Calu3 (cell line): Measurements from ENCODE around the gene CACNA1S. TPM values are rescaled to one million over a fixed set of nuclear protein-coding genes. Genes with fewer than 3 reads are reported as not detected.

ENCODE experiments used
- BruUV-seq: library from RNA; stranded (reverse); fragments of 400-500 nt; replicated peaks from 2 replicates; lab custom pipeline; 2021; lab: Mats Ljungman, UMichigan
- CTCF ChIA-PET: fragments of 300-600 bp; sonication (Branson Sonifier 250); formaldehyde crosslinking; loops from one replicate; lab custom pipeline; 2022; ENCODE audit warnings: antibody characterized with exemption; lab: Charles Lee
- DNase-seq: peaks from one replicate; pipeline ENCODE4 v3.0.0; 2022
- H3K27ac Mint-ChIP-seq: one replicate; pipeline ENCODE4 v1.8.0; 2022; ENCODE audit warnings: mixed read lengths; ENCODE audit not compliant: unreplicated experiment
- H3K27me3 Mint-ChIP-seq: one replicate; pipeline ENCODE4 v1.8.0; 2022; ENCODE audit warnings: mixed read lengths; ENCODE audit not compliant: unreplicated experiment
- H3K36me3 Mint-ChIP-seq: one replicate; pipeline ENCODE4 v1.8.0; 2022; ENCODE audit warnings: mild to moderate bottlenecking, moderate library complexity, mixed read lengths; ENCODE audit not compliant: insufficient read depth, unreplicated experiment
- H3K4me1 Mint-ChIP-seq: one replicate; pipeline ENCODE4 v1.8.0; 2022; ENCODE audit warnings: mild to moderate bottlenecking, low read depth, mixed read lengths; ENCODE audit not compliant: unreplicated experiment
- H3K4me3 Mint-ChIP-seq: one replicate; pipeline ENCODE4 v1.8.0; 2022; ENCODE audit warnings: mild to moderate bottlenecking, low read depth, moderate library complexity, mixed read lengths; ENCODE audit not compliant: unreplicated experiment
- H3K9me3 Mint-ChIP-seq: one replicate; pipeline ENCODE4 v1.8.0; 2022; ENCODE audit warnings: low read depth, mixed read lengths; ENCODE audit not compliant: unreplicated experiment
- intact Hi-C: fragments of 100-400 bp; cut with micrococcal nuclease; formaldehyde crosslinking; loops from one replicate; pipeline ENCODE4 v1.10.0; 2022; ENCODE audit not compliant: unreplicated experiment
- total RNA-seq: library from RNA; stranded (reverse); gene quantifications from 2 replicates; pipeline ENCODE4 v1.2.3, GENCODE V29; 2022
- TF ChIP-seq, protein P1 (sequence below): fragments of 200-600 bp; IDR thresholded peaks from one replicate; pipeline ENCODE4 v1.8.0; 2022; ENCODE audit warnings: antibody characterized with exemption; ENCODE audit not compliant: unreplicated experiment

CACNA1S gene
- total RNA-seq, 1 experiment from 2014 or later = not detected

DNA sequence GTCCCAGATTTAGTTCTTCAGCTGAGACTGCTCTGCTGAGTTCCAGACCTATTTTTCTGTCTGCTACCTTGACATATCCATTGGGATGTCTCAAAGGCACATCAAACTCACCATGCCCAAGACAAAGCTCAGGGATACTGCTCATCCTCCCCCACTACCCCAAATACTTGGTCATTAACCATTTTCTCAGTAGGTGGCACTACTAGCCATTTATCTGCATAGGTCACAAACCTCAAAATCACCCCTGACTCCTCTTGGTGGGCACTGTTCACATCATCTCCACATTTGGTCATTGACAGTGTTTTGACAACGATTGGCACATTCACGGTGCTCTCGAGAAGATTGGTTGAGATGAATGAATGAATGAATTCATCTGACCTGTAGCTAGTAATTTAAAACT, 32.1 kb downstream of the CACNA1S start:
- TF ChIP-seq, protein P1, sequence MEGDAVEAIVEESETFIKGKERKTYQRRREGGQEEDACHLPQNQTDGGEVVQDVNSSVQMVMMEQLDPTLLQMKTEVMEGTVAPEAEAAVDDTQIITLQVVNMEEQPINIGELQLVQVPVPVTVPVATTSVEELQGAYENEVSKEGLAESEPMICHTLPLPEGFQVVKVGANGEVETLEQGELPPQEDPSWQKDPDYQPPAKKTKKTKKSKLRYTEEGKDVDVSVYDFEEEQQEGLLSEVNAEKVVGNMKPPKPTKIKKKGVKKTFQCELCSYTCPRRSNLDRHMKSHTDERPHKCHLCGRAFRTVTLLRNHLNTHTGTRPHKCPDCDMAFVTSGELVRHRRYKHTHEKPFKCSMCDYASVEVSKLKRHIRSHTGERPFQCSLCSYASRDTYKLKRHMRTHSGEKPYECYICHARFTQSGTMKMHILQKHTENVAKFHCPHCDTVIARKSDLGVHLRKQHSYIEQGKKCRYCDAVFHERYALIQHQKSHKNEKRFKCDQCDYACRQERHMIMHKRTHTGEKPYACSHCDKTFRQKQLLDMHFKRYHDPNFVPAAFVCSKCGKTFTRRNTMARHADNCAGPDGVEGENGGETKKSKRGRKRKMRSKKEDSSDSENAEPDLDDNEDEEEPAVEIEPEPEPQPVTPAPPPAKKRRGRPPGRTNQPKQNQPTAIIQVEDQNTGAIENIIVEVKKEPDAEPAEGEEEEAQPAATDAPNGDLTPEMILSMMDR = no peak
- BruUV-seq = no TSS peak
- Mint-ChIP-seq H3K36me3 (no peaks in the 10 kb centered on the region), H3K27ac (no peak overlapping the region), H3K9me3 (no peaks in the 10 kb centered on the region), H3K4me1 (no peaks in the 10 kb centered on the region), H3K4me3 (no peak overlapping the region), H3K27me3 (peaks cover 96% of the 10 kb centered on the region)
- no peak for DNase-seq
- CTCF ChIA-PET = interaction anchor here (0.5 to 1.1 kb wide), 5 partner anchors 8 to 143 kb away, joined by 3 to 4 read pairs (median 3); no protein-coding TSS in a partner anchor
- intact Hi-C loops = no loop called here

DNA sequence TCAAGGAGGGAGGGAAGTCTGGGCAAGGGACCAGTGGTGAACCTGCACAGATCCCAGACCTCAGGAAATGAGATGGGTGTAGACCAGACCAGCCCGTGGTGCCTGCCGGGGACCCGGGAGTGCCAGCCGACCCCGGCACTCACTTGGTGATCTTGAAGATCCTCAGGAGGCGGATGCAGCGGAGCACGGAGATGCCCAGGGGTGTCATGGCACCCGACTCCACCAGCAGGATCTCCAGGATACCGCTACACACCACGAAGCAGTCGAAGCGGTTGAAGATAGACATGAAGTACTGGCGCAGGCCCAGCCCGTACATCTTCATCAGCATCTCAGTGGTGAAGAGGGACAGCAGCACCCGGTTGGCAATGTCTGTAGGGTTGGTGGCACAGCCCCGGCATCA, 34.5 kb downstream of the CACNA1S start:
- intact Hi-C loops = no loop called here
- H3K36me3 Mint-ChIP-seq = no peaks in the 10 kb centered on the region

DNA sequence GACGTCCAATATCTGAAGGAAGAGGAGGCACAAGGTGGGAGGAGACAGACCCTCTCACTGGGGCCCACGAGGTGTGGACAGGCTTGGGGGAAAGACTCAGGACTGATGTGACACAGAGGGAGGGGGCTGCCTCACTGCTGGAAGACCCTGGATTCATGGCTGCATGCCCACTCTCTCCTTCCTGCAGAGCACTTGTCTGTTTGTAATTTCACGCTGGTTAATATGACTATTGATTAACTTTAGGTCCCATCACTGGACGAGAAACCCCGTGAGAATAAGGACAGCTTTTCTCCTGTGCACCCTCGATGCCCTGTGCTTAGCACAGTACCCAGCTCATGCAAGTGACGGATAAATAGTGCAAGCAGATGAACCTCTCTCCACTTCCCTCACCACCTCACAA, 35.1 kb downstream of the CACNA1S start:
- no peaks in the 10 kb centered on the region for H3K36me3 Mint-ChIP-seq
- no peak for DNase-seq
- no peak overlapping the region for H3K27ac Mint-ChIP-seq
- BruUV-seq = no TSS peak
- H3K27me3 Mint-ChIP-seq = peaks cover 87% of the 10 kb centered on the region
- CTCF ChIA-PET = interaction anchor here (2.1 kb wide), 1 partner anchor 42 kb away, joined by 4 read pairs; no protein-coding TSS in a partner anchor
- no peaks in the 10 kb centered on the region for H3K9me3 Mint-ChIP-seq
- TF ChIP-seq, protein P1 = no peak
- intact Hi-C loops = no loop called here
- no peaks in the 10 kb centered on the region for H3K4me1 Mint-ChIP-seq
- no peak overlapping the region for H3K4me3 Mint-ChIP-seq

More for the DNA sequence above, 34.5 kb downstream of the CACNA1S start:
- no peak for DNase-seq
- CTCF ChIA-PET = interaction anchor here (0.6 to 2.1 kb wide), 3 partner anchors 41 to 1700 kb away, joined by 3 to 4 read pairs (median 4); no protein-coding TSS in a partner anchor
- no peaks in the 10 kb centered on the region for H3K4me1 Mint-ChIP-seq
- TF ChIP-seq, protein P1 = no peak
- BruUV-seq = no TSS peak
- peaks cover 87% of the 10 kb centered on the region for H3K27me3 Mint-ChIP-seq
- no peaks in the 10 kb centered on the region for H3K9me3 Mint-ChIP-seq
- no peak overlapping the region for H3K4me3 Mint-ChIP-seq
- no peak overlapping the region for H3K27ac Mint-ChIP-seq

DNA sequence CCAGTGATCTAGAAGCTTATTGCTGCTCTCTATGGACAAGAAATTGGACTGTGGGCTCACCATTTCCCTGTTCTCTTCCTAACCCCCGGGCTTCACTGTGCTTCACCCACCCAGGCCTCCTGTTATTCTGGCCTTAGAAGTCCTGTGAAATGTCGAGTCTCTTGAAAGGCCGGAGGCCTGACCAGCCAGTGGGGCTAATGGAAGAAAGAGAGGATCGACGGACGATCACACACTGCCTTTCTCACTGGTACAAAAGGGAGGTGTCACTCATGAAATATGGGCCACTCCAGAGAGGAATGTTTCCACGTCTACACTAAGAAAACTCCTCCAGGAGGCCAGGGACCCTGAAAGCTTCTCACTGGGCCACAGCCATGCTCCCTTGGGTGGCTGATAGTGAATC, 36.1 kb downstream of the CACNA1S start:
- Mint-ChIP-seq H3K36me3 (no peaks in the 10 kb centered on the region), H3K9me3 (no peaks in the 10 kb centered on the region), H3K4me1 (no peaks in the 10 kb centered on the region), H3K27ac (no peak overlapping the region), H3K4me3 (no peak overlapping the region), H3K27me3 (peaks cover 89% of the 10 kb centered on the region)
- intact Hi-C loops = no loop called here
- BruUV-seq = no TSS peak
- TF ChIP-seq, protein P1 = no peak
- DNase-seq = no peak
- CTCF ChIA-PET = no interaction called here
